Measurements from ENCODE around the gene DHX8.
"Not testable (repeated sequence)": the region's sequence is repeated elsewhere in the genome, so short reads cannot be mapped to it uniquely, and the experiment has no call there.

GRCh38 chr17:43451741-43452140, 32.0 kb upstream of the DHX8 start:
- TF ChIP-seq POLR2A (IDR thresholded peaks at IDR 0.05) = not testable (repeated sequence)
- TF ChIP-seq, protein P1, sequence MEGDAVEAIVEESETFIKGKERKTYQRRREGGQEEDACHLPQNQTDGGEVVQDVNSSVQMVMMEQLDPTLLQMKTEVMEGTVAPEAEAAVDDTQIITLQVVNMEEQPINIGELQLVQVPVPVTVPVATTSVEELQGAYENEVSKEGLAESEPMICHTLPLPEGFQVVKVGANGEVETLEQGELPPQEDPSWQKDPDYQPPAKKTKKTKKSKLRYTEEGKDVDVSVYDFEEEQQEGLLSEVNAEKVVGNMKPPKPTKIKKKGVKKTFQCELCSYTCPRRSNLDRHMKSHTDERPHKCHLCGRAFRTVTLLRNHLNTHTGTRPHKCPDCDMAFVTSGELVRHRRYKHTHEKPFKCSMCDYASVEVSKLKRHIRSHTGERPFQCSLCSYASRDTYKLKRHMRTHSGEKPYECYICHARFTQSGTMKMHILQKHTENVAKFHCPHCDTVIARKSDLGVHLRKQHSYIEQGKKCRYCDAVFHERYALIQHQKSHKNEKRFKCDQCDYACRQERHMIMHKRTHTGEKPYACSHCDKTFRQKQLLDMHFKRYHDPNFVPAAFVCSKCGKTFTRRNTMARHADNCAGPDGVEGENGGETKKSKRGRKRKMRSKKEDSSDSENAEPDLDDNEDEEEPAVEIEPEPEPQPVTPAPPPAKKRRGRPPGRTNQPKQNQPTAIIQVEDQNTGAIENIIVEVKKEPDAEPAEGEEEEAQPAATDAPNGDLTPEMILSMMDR (IDR thresholded peaks at IDR 0.05) = not testable (repeated sequence)
